NB4 (cell line): ENCODE data around the gene SYCP3.

Source experiments
- MYC ChIP-seq: IDR thresholded peaks from 2 replicates; pipeline ENCODE4 v1.6.1; 2011; ENCODE audit warnings: low read depth, low read length
- POLR2A ChIP-seq: IDR thresholded peaks from 2 replicates; pipeline ENCODE4 v1.6.1; 2011; ENCODE audit warnings: mild to moderate bottlenecking; ENCODE audit not compliant: insufficient read length; ENCODE audit errors: extremely low read depth
- TF ChIP-seq, protein P1 (sequence below): IDR thresholded peaks from one replicate; pipeline ENCODE4 v1.5.1; 2012; ENCODE audit warnings: low read depth, low read length

DNA sequence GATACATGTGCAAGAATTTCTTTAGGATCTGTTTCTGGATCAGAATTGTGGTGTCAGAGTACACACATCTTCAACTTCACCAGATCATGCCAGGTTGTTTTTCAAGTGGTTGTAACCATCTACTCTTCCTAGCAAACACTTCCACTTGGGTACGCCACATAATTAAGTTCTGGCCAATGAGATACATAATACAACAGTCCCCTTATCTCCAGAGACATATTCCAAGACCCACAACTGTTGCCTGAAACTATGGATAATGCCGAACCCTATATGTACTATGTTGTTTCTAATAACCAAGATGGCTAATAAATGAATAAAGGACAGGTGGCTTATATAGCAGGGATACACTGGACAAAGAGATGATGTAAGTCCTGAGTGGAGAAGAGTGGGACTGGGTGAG is 44.3 kb downstream of the SYCP3 start:
- TF ChIP-seq POLR2A (no peak), MYC (no peak)
- TF ChIP-seq, protein P1, sequence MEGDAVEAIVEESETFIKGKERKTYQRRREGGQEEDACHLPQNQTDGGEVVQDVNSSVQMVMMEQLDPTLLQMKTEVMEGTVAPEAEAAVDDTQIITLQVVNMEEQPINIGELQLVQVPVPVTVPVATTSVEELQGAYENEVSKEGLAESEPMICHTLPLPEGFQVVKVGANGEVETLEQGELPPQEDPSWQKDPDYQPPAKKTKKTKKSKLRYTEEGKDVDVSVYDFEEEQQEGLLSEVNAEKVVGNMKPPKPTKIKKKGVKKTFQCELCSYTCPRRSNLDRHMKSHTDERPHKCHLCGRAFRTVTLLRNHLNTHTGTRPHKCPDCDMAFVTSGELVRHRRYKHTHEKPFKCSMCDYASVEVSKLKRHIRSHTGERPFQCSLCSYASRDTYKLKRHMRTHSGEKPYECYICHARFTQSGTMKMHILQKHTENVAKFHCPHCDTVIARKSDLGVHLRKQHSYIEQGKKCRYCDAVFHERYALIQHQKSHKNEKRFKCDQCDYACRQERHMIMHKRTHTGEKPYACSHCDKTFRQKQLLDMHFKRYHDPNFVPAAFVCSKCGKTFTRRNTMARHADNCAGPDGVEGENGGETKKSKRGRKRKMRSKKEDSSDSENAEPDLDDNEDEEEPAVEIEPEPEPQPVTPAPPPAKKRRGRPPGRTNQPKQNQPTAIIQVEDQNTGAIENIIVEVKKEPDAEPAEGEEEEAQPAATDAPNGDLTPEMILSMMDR: no peak
